ENCODE data around the gene GLI1. TPM values are rescaled to one million over a fixed set of nuclear protein-coding genes. Genes with fewer than 3 reads are reported as not detected.
"Not testable (repeated sequence)": the region's sequence is repeated elsewhere in the genome, so short reads cannot be mapped to it uniquely, and the experiment has no call there.

Gene GLI1
- total RNA-seq, 1 experiment from 2014 or later = 9.7 TPM

GRCh38 chr12:57431654-57432188 lies 27.9 kb upstream of the GLI1 start:
- Histone ChIP-seq H3K27me3 (ENCODE audit: control insufficient read depth, insufficient read depth, low read length) (no peaks in the 10 kb centered on the region), H3K4me3 (ENCODE audit: insufficient read depth, low read depth, low read length) (no peak overlapping the region), H3K36me3 (replicated peaks; ENCODE audit: control insufficient read depth, insufficient read depth, low read length) (no peaks in the 10 kb centered on the region)
- no peak for DNase-seq

- no peaks in the 10 kb centered on the region for H3K36me3 ChIP-seq (replicated peaks; ENCODE audit: control insufficient read depth, insufficient read depth, low read length)
- DNase-seq = no peak
- no peak overlapping the region for H3K4me3 ChIP-seq (ENCODE audit: insufficient read depth, low read depth, low read length)
- H3K27me3 ChIP-seq (ENCODE audit: control insufficient read depth, insufficient read depth, low read length) = no peaks in the 10 kb centered on the region
Measured at GRCh38 chr12:57433370-57433769, 26.2 kb upstream of the GLI1 start.

GRCh38 chr12:57434517-57435223 lies 24.9 kb upstream of the GLI1 start, which contains the start of gene INHBC:
INHBC (plus strand) TSS chr12:57434784; CDS start chr12:57434887, 103 bp downstream.
- Histone ChIP-seq H3K27me3 (ENCODE audit: control insufficient read depth, insufficient read depth, low read length) (no peaks in the 10 kb centered on the region), H3K36me3 (replicated peaks; ENCODE audit: control insufficient read depth, insufficient read depth, low read length) (no peaks in the 10 kb centered on the region), H3K4me3 (ENCODE audit: insufficient read depth, low read depth, low read length) (no peak within 1 kb of the TSS)
- no peak for DNase-seq

- DNase-seq = no peak
- Histone ChIP-seq H3K27me3 (ENCODE audit: control insufficient read depth, insufficient read depth, low read length) (no peaks in the 10 kb centered on the region), H3K4me3 (ENCODE audit: insufficient read depth, low read depth, low read length) (no peak overlapping the region), H3K36me3 (replicated peaks; ENCODE audit: control insufficient read depth, insufficient read depth, low read length) (no peaks in the 10 kb centered on the region)
Measured at GRCh38 chr12:57435293-57435692, 24.3 kb upstream of the GLI1 start.

- Histone ChIP-seq H3K36me3 (replicated peaks; ENCODE audit: control insufficient read depth, insufficient read depth, low read length) (no peaks in the 10 kb centered on the region), H3K4me3 (ENCODE audit: insufficient read depth, low read depth, low read length) (no peak overlapping the region), H3K27me3 (ENCODE audit: control insufficient read depth, insufficient read depth, low read length) (no peaks in the 10 kb centered on the region)
- no peak for DNase-seq
Measured at GRCh38 chr12:57438400-57438799, 21.2 kb upstream of the GLI1 start.

GRCh38 chr12:57439762-57440266 lies 19.8 kb upstream of the GLI1 start:
- no peaks in the 10 kb centered on the region for H3K27me3 ChIP-seq (ENCODE audit: control insufficient read depth, insufficient read depth, low read length)
- H3K4me3 ChIP-seq (ENCODE audit: insufficient read depth, low read depth, low read length) = no peak overlapping the region
- DNase-seq = no peak
- no peaks in the 10 kb centered on the region for H3K36me3 ChIP-seq (replicated peaks; ENCODE audit: control insufficient read depth, insufficient read depth, low read length)

- not testable (repeated sequence) for H3K36me3 ChIP-seq (replicated peaks; ENCODE audit: control insufficient read depth, insufficient read depth, low read length); H3K27me3 ChIP-seq (ENCODE audit: control insufficient read depth, insufficient read depth, low read length); H3K4me3 ChIP-seq (ENCODE audit: insufficient read depth, low read depth, low read length); DNase-seq
Measured at GRCh38 chr12:57441393-57441792, 18.2 kb upstream of the GLI1 start.

- Histone ChIP-seq H3K4me3 (ENCODE audit: insufficient read depth, low read depth, low read length) (no peak overlapping the region), H3K27me3 (ENCODE audit: control insufficient read depth, insufficient read depth, low read length) (no peaks in the 10 kb centered on the region), H3K36me3 (replicated peaks; ENCODE audit: control insufficient read depth, insufficient read depth, low read length) (no peaks in the 10 kb centered on the region)
- DNase-seq = no peak
Measured at GRCh38 chr12:57441846-57442427, 17.6 kb upstream of the GLI1 start.

GRCh38 chr12:57444337-57444736 lies 15.2 kb upstream of the GLI1 start:
- not testable (repeated sequence) for H3K36me3 ChIP-seq (replicated peaks; ENCODE audit: control insufficient read depth, insufficient read depth, low read length); DNase-seq; H3K4me3 ChIP-seq (ENCODE audit: insufficient read depth, low read depth, low read length)

GRCh38 chr12:57444744-57445143 lies 14.8 kb upstream of the GLI1 start:
- Histone ChIP-seq H3K36me3 (replicated peaks; ENCODE audit: control insufficient read depth, insufficient read depth, low read length) (no peaks in the 10 kb centered on the region), H3K4me3 (ENCODE audit: insufficient read depth, low read depth, low read length) (no peak overlapping the region)

More at GRCh38 chr12:57444337-57444736, 15.2 kb upstream of the GLI1 start:
- H3K27me3 ChIP-seq (ENCODE audit: control insufficient read depth, insufficient read depth, low read length) = not testable (repeated sequence)

GRCh38 chr12:57446292-57446960 lies 13.2 kb upstream of the GLI1 start:
- no peak overlapping the region for H3K4me3 ChIP-seq (ENCODE audit: insufficient read depth, low read depth, low read length)
- no peak for DNase-seq
- no peaks in the 10 kb centered on the region for H3K36me3 ChIP-seq (replicated peaks; ENCODE audit: control insufficient read depth, insufficient read depth, low read length)
- no peaks in the 10 kb centered on the region for H3K27me3 ChIP-seq (ENCODE audit: control insufficient read depth, insufficient read depth, low read length)

More at GRCh38 chr12:57444744-57445143, 14.8 kb upstream of the GLI1 start:
- no peaks in the 10 kb centered on the region for H3K27me3 ChIP-seq (ENCODE audit: control insufficient read depth, insufficient read depth, low read length)
- DNase-seq = no peak

GRCh38 chr12:57448669-57449068 lies 10.9 kb upstream of the GLI1 start:
- Histone ChIP-seq H3K27me3 (ENCODE audit: control insufficient read depth, insufficient read depth, low read length) (no peaks in the 10 kb centered on the region), H3K36me3 (replicated peaks; ENCODE audit: control insufficient read depth, insufficient read depth, low read length) (no peaks in the 10 kb centered on the region), H3K4me3 (ENCODE audit: insufficient read depth, low read depth, low read length) (no peak overlapping the region)
- DNase-seq = no peak

GRCh38 chr12:57449375-57449774 lies 10.2 kb upstream of the GLI1 start:
- H3K36me3 ChIP-seq (replicated peaks; ENCODE audit: control insufficient read depth, insufficient read depth, low read length) = no peaks in the 10 kb centered on the region
- no peak overlapping the region for H3K4me3 ChIP-seq (ENCODE audit: insufficient read depth, low read depth, low read length)
- DNase-seq = no peak
- no peaks in the 10 kb centered on the region for H3K27me3 ChIP-seq (ENCODE audit: control insufficient read depth, insufficient read depth, low read length)

GRCh38 chr12:57450057-57450456 lies 9.5 kb upstream of the GLI1 start:
- DNase-seq = no peak
- Histone ChIP-seq H3K27me3 (ENCODE audit: control insufficient read depth, insufficient read depth, low read length) (no peaks in the 10 kb centered on the region), H3K4me3 (ENCODE audit: insufficient read depth, low read depth, low read length) (no peak overlapping the region), H3K36me3 (replicated peaks; ENCODE audit: control insufficient read depth, insufficient read depth, low read length) (no peaks in the 10 kb centered on the region)

All from H7 (cell line).